ENCODE data around the gene PDE4D.
A peak's percentile ranks its signal among the peaks of the same experiment; 100 is the strongest.

Gene PDE4D

DNA sequence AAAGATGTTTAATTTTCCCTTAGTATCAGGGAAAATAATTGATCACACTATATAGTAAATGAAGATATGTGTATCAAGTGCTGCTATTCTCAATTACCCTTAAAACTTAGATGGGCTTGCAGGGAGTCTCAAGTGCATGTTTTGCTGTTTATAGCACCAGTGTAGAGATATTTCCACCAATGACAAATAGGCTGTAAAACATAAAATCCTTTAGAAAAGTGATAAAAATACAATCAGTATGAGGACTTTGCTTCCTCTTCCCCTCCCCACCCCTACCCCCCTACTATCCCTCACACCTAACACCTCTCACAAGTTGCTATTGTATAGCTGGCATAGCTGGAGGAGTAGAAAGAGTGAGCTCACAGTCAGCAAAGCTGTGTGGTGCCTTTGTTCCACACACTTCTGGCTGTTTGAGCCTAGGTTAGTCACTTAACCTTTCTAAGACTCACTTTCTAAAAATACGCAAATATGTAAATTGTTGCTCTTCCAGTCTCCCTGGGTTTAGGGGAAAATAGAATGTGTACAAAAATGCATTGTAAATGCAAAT, 93.1 kb downstream of the PDE4D start (continued):
- TF ChIP-seq ARNTL (CRISPR knock-in tag; IDR thresholded peaks at IDR 0.05; ENCODE audit: borderline replicate concordance, low read depth) (no peak), BACH2 (CRISPR knock-in tag; IDR thresholded peaks at IDR 0.05; ENCODE audit: borderline replicate concordance) (no peak), PPARA (CRISPR knock-in tag; IDR thresholded peaks at IDR 0.05; ENCODE audit: borderline replicate concordance) (no peak)

DNA sequence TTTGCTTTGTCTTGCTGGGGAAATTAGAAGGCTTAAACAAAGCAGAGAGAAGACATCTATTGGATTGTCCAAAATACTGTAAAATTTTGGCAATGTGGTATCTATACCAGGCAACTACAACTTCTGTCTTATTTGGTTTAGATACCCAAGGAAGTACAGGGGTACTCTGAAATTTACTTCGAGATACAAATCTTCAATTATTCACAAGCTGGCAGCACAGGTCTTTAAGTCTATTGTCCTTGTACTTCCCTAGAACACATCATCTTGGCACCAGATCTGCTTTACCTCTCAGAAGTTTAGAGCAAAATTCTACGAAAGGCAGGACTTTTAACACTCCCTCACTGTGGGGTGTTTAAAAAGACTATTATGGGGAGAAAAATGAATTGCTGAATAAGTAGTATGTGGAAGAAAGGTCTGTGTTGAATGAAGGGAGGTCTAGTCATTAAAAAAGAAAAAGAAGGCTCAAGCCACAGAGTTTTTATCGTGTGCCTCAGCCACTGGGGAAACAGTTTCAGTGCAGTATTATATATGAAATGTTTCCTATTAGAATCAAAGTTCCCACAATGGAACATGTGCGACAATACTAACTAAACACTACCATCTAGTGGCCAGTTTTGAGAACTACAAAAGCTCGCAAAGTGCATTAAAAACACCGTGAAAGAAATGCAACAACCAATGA, 93.7 kb downstream of the PDE4D start:
- peak; percentile 90 for ATAC-seq
- no peak for TF ChIP-seq ARNTL (CRISPR knock-in tag; IDR thresholded peaks at IDR 0.05; ENCODE audit: borderline replicate concordance, low read depth)
- no peak for TF ChIP-seq ZNF565 (CRISPR knock-in tag; conservative IDR thresholded peaks at IDR 0.05; ENCODE audit: low read depth)
- TF ChIP-seq SNAI2 (CRISPR knock-in tag; IDR thresholded peaks at IDR 0.05): no peak
- TF ChIP-seq RARB (CRISPR knock-in tag; IDR thresholded peaks at IDR 0.05): no peak
- no peak for TF ChIP-seq ZC3H10 (CRISPR knock-in tag; IDR thresholded peaks at IDR 0.05)
- no peak for TF ChIP-seq TSHZ2 (CRISPR knock-in tag; IDR thresholded peaks at IDR 0.05)
- TF ChIP-seq PPARA (CRISPR knock-in tag; IDR thresholded peaks at IDR 0.05; ENCODE audit: borderline replicate concordance): no peak
- TF ChIP-seq, protein P1, sequence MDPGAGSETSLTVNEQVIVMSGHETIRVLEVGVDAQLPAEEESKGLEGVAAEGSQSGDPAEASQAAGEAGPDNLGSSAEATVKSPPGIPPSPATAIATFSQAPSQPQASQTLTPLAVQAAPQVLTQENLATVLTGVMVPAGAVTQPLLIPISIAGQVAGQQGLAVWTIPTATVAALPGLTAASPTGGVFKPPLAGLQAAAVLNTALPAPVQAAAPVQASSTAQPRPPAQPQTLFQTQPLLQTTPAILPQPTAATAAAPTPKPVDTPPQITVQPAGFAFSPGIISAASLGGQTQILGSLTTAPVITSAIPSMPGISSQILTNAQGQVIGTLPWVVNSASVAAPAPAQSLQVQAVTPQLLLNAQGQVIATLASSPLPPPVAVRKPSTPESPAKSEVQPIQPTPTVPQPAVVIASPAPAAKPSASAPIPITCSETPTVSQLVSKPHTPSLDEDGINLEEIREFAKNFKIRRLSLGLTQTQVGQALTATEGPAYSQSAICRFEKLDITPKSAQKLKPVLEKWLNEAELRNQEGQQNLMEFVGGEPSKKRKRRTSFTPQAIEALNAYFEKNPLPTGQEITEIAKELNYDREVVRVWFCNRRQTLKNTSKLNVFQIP (CRISPR knock-in tag; IDR thresholded peaks at IDR 0.05; ENCODE audit: borderline replicate concordance, low read depth): no peak
- no peak for TF ChIP-seq ZFP30 (CRISPR knock-in tag; IDR thresholded peaks at IDR 0.05)
- no peak for TF ChIP-seq ZFP3 (CRISPR knock-in tag; IDR thresholded peaks at IDR 0.05)

- peak; percentile 53 for ATAC-seq
- TF ChIP-seq PPARA (CRISPR knock-in tag; IDR thresholded peaks at IDR 0.05; ENCODE audit: borderline replicate concordance) (no peak), ARNTL (CRISPR knock-in tag; IDR thresholded peaks at IDR 0.05; ENCODE audit: borderline replicate concordance, low read depth) (no peak), ZFP30 (CRISPR knock-in tag; IDR thresholded peaks at IDR 0.05) (no peak), ZNF565 (CRISPR knock-in tag; conservative IDR thresholded peaks at IDR 0.05; ENCODE audit: low read depth) (no peak), CSDC2 (CRISPR knock-in tag; IDR thresholded peaks at IDR 0.05) (no peak), ZC3H10 (CRISPR knock-in tag; IDR thresholded peaks at IDR 0.05) (no peak), BACH2 (CRISPR knock-in tag; IDR thresholded peaks at IDR 0.05; ENCODE audit: borderline replicate concordance) (no peak), ZFP3 (CRISPR knock-in tag; IDR thresholded peaks at IDR 0.05) (no peak), SNAI2 (CRISPR knock-in tag; IDR thresholded peaks at IDR 0.05) (no peak), TCF4 (CRISPR knock-in tag; IDR thresholded peaks at IDR 0.05; ENCODE audit: borderline replicate concordance) (no peak), TOX (CRISPR knock-in tag; IDR thresholded peaks at IDR 0.05; ENCODE audit: borderline replicate concordance) (no peak), OSR1 (CRISPR knock-in tag; IDR thresholded peaks at IDR 0.05) (no peak)
- TF ChIP-seq, protein P1 (CRISPR knock-in tag; IDR thresholded peaks at IDR 0.05; ENCODE audit: borderline replicate concordance, low read depth): no peak
- TF ChIP-seq, protein P2, sequence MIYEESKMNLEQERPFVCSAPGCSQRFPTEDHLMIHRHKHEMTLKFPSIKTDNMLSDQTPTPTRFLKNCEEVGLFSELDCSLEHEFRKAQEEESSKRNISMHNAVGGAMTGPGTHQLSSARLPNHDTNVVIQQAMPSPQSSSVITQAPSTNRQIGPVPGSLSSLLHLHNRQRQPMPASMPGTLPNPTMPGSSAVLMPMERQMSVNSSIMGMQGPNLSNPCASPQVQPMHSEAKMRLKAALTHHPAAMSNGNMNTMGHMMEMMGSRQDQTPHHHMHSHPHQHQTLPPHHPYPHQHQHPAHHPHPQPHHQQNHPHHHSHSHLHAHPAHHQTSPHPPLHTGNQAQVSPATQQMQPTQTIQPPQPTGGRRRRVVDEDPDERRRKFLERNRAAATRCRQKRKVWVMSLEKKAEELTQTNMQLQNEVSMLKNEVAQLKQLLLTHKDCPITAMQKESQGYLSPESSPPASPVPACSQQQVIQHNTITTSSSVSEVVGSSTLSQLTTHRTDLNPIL (CRISPR knock-in tag; IDR thresholded peaks at IDR 0.05; ENCODE audit: low read depth): no peak
Observed at GRCh38 chr5:59798862-59799667, 94.5 kb downstream of the PDE4D start.

DNA sequence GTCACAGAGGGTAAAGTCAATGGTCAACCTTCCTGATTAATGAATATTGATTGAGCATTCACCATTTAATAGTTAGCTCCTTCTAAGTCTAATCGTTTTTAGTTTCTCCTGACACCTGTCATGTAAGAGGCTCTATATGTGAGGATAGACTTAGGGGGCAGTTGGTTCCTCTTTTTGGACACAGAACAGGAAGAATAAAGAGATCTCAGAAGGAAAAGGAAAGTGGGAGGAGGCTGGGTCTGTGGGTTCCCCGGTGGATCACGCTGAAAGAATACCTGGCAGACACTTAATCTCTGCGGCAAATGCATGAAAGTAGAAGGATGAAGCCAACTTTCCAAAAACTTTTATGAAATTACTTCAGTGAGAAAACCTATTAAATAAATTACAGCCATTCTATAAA, 98.4 kb downstream of the PDE4D start:
- no peak for TF ChIP-seq ESRRG (CRISPR knock-in tag; IDR thresholded peaks at IDR 0.05)
- no peak for TF ChIP-seq TCF4 (CRISPR knock-in tag; IDR thresholded peaks at IDR 0.05; ENCODE audit: borderline replicate concordance)
- no peak for TF ChIP-seq SNAI2 (CRISPR knock-in tag; IDR thresholded peaks at IDR 0.05)
- ATAC-seq: no peak

All from SK-N-SH treated with all-trans-retinoic acid at 6 μM for 48 hours (cell line).